K562 treated with DMSO at 1 percent for 12 hours (cell line): ENCODE data around the gene NPIPA2. TPM values are rescaled to one million over a fixed set of nuclear protein-coding genes. Genes with fewer than 3 reads are reported as not detected.

Experiments
- total RNA-seq: library from RNA; unstranded; fragments of 300-600 nt; gene quantifications from 2 replicates; pipeline ENCODE4 v1.2.3, GENCODE V29; 2022; ENCODE audit not compliant: insufficient read depth

NPIPA2 gene
- total RNA-seq: not detected in 2 replicates

DNA sequence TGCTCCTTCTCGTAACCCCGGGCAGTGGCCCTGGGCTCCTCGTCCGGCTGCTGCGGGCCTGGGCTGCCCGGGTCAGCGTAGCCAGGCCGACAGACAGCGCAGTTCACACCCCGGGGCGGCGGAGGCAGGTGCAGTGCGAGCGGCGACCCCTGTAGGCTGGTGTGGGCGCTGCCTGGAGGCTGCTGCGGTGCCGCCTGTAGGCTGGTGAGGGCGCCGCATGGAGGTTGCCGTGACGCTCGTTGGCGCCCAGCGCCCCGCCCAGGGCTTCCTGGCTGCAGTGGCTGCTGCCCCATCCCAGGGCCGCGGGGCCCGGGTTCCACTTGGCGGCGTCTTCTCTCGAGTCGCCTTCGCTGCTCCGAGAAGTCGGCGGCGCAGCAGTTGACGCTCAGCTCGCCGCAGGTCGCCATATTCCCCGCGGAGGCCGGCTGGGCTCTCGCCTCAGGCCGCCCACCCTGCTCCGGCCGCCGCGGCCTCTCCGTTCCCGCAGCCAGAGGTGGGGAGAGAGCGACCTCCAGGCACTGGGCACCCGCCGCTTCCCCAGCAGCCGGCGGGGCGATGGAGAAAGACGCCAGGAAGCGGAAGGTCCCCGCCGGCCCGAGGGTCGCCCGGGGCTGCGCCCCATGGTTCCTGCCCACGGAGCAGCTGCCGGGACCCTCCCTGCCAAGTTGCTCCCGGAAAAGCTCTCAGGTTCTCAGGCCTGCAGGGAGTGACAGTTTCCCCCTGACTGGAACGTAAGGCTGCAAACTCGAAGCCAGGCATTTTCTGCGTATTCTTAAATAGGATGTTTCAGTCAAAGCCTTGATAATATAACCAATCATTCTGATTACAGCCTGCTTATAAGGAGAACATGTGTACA is at the start of gene NPIPA2:
NPIPA2 (plus strand) TSS at position 261 of the 856 bp plus-strand sequence. CDS start 5,533 bp downstream, outside the sequence.

DNA sequence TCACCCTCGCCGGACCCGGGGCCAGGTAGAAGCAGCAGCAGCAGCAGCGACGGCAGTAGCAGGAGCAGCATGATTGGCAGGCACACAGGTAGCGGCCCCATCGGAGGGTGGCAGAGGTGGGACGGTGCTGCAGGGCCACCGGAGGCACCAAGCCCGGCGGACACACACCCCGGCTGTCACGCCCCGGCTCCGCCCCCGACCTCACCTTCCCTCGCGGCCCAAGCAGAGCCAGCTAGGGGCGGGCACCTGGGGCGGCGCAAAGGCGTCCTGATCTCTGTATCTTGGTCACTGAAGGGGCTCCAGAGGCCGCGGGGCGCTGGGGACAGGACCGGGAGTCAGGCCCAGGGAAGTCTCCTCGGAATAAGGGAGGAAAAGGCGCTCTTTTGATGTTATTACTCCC is 48.2 kb upstream of the NPIPA2 start, which contains the start of gene PLA2G10:
PLA2G10 (minus strand) TSS at position 180 of the 400 bp plus-strand sequence; CDS start at position 101, 79 bp downstream.

GRCh38 chr16:14703156-14704011 is 38.9 kb upstream of the NPIPA2 start, which contains the start of gene NPIPA3:
Gene NPIPA3 (plus strand): TSS chr16:14703411. CDS start chr16:14708944, 5,533 bp downstream.

Other genes with a start within 250 kb of the NPIPA2 start
- gene PARN, start 112.3 kb upstream of the NPIPA2 start, total RNA-seq: 20.9 and 32.6 TPM in 2 replicates
- 24.3 and 40.5 TPM in 2 replicates for gene BFAR, start 109.6 kb upstream of the NPIPA2 start, total RNA-seq
- gene PLA2G10, start 48.2 kb upstream of the NPIPA2 start, total RNA-seq: not detected in 2 replicates
- gene NPIPA3, start 39.1 kb upstream of the NPIPA2 start, total RNA-seq: 0.91 TPM in 1 of 2 replicates, not detected in the other
- 32.4 and 76.2 TPM in 2 replicates for gene NOMO1, start 91.2 kb downstream of the NPIPA2 start, total RNA-seq
- gene NPIPA1, start 194.9 kb downstream of the NPIPA2 start, total RNA-seq: 20.8 and 57.9 TPM in 2 replicates
- gene PDXDC1, start 232.5 kb downstream of the NPIPA2 start, total RNA-seq: 32.8 and 77.0 TPM in 2 replicates